ENCODE data around the gene TSC22D4.

DNA sequence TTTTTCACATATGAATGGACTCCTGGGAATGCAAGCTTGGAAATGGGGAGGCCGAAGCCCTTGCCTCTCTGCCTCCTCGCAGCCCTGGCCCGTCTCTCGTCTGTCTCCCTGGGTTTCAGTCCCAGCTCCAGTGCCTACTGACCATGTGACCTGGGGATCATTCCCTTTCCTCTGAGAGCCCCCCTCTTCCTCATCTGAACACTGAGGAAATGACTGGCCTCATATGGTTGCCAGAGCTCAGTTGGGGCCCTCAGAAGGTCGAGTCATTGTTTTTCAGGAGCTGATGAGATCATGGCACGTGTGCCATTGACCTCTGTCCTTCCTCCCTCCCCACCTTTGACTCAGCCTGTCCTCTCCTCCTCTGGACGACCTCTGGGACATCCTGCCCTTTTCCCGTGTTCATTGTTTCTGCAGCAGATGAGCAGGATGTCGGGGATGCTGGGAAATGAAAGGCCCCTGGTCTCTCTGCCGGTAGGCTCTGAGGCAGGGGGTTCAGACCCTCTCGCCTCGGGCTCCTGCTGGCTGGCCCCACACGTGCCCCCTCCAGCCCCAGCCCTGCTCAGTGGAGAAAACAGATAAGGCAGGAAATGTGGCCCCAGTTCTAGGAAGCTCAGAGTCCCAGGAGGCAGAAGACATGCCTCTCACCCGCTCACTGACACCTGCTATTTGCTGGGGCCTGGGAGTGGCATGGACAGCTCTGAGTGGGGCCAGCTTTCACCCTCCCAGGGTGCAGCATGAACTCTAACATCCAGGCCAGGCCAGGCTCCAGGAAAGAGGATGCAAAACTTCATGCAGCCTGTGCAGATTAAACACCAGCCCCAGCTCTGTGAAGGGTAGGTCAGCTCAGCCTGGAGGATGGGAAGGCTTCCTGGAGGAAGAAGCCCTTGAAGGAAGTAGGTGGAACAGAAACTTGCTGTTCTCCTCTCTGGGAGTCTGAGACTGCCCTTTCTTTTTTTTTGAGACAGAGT, 34.4 kb downstream of the TSC22D4 start:
- TF ChIP-seq, protein P1, sequence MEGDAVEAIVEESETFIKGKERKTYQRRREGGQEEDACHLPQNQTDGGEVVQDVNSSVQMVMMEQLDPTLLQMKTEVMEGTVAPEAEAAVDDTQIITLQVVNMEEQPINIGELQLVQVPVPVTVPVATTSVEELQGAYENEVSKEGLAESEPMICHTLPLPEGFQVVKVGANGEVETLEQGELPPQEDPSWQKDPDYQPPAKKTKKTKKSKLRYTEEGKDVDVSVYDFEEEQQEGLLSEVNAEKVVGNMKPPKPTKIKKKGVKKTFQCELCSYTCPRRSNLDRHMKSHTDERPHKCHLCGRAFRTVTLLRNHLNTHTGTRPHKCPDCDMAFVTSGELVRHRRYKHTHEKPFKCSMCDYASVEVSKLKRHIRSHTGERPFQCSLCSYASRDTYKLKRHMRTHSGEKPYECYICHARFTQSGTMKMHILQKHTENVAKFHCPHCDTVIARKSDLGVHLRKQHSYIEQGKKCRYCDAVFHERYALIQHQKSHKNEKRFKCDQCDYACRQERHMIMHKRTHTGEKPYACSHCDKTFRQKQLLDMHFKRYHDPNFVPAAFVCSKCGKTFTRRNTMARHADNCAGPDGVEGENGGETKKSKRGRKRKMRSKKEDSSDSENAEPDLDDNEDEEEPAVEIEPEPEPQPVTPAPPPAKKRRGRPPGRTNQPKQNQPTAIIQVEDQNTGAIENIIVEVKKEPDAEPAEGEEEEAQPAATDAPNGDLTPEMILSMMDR (IDR thresholded peaks at IDR 0.05; ENCODE audit: poor library complexity), result no peak
- no peak for TF ChIP-seq EZH2 (IDR thresholded peaks at IDR 0.05; ENCODE audit: borderline replicate concordance)
- no peak for TF ChIP-seq EZH2phosphoT487 (IDR thresholded peaks at IDR 0.05; ENCODE audit: low read depth, severe bottlenecking, unreplicated experiment)
